HCT116 (cell line): ENCODE results near the gene LCAT. TPM values are rescaled to one million over a fixed set of nuclear protein-coding genes. Genes with fewer than 3 reads are reported as not detected.

ENCODE experiments used
- ATAC-seq: fragments of 200-7000 bp; cut with Tn5 transposase; 2 replicates; pipeline ENCODE4 v1.9.1; 2020; ENCODE audit warnings: mild to moderate bottlenecking, moderate library complexity
- BruUV-seq: library from RNA; stranded (reverse); fragments of 400-500 nt; replicated peaks from 2 replicates; lab custom pipeline; 2021; lab: Mats Ljungman, UMichigan
- CTCF ChIA-PET: fragments of 300-600 bp; sonication (Branson Sonifier 250); formaldehyde crosslinking; loops from one replicate; lab custom pipeline; 2021; ENCODE audit warnings: antibody characterized with exemption; lab: Charles Lee
- POLR2A ChIA-PET: fragments of 300-600, 350-600 bp; sonication (Branson Sonifier 250); formaldehyde crosslinking; loops from one replicate; lab custom pipeline; 2021; ENCODE audit warnings: antibody characterized with exemption; lab: Charles Lee
- RAD21 ChIA-PET, 2 experiments: fragments of 300-600 bp; sonication (Branson Sonifier 250); formaldehyde crosslinking; loops; one replicate each; lab custom pipeline; 2023; ENCODE audit warnings: low total read pairs in 2 of 2; ENCODE audit not compliant: uncharacterized antibody in 2 of 2, unreplicated experiment in 2 of 2, low non-redundant PET in 1 of 2; lab: Charles Lee
- DNase-seq: peaks from one replicate; pipeline ENCODE4 v3.0.0-alpha.2; 2010; ENCODE audit warnings: low read depth, low spot score
- H2AFZ ChIP-seq: fragments of 200-600 bp; shearing (Covaris generic), sonication (generic); 2 replicates; pipeline ENCODE4 v1.6.1; 2017; ENCODE audit warnings: low read depth, mixed run types, mixed read lengths, antibody characterized with exemption, low read length; ENCODE audit not compliant: poor library complexity, severe bottlenecking
- H3K27ac ChIP-seq: 2 replicates; pipeline ENCODE4 v1.5.1; 2012; ENCODE audit warnings: low read depth, low read length
- H3K27me3 ChIP-seq: fragments of 200-600 bp; sonication (generic); 2 replicates; pipeline ENCODE4 v1.6.1; 2016; ENCODE audit warnings: mixed run types, low read length, mixed read lengths; ENCODE audit not compliant: insufficient read depth
- H3K36me3 ChIP-seq, 2 experiments: fragments of 200-500 bp in 1 of 2; fragments of 200-600 bp in 1 of 2; sonication (Bioruptor generic) in 1 of 2; sonication (generic) in 1 of 2; 2 replicates each; pipeline versions ENCODE4 v1.5.1 to v1.6.1; 2014 to 2016; ENCODE audit warnings: low read length in 2 of 2, inconsistent platforms in 1 of 2, mixed read lengths in 1 of 2, mixed run types in 1 of 2; ENCODE audit not compliant: insufficient read depth in 2 of 2, control insufficient read depth in 1 of 2
- H3K4me1 ChIP-seq, 2 experiments: fragments of 200-600 bp in 1 of 2; sonication (generic) in 1 of 2; 2 replicates each; pipeline versions ENCODE4 v1.5.1 to v1.6.1; 2012 to 2017; ENCODE audit warnings: low read length in 2 of 2, inconsistent platforms in 1 of 2, mild to moderate bottlenecking in 1 of 2, mixed read lengths in 1 of 2, mixed run types in 1 of 2, moderate library complexity in 1 of 2; ENCODE audit not compliant: insufficient read depth in 2 of 2, control insufficient read depth in 1 of 2
- H3K4me2 ChIP-seq: fragments of 200-600 bp; sonication (generic); 2 replicates; pipeline ENCODE4 v1.6.1; 2017; ENCODE audit warnings: mixed run types, low read length, mixed read lengths
- H3K4me3 ChIP-seq, 2 experiments: fragments of 200-600 bp in 1 of 2; sonication (generic) in 1 of 2; replicated peaks in 1 of 2; 2 replicates each; pipeline ENCODE4 v1.5.1; 2011 to 2016; ENCODE audit warnings: low read length in 2 of 2, control low read depth in 1 of 2, low read depth in 1 of 2, mild to moderate bottlenecking in 1 of 2, mixed read lengths in 1 of 2, mixed run types in 1 of 2
- H3K79me2 ChIP-seq: fragments of 200-600 bp; sonication (generic); 2 replicates; pipeline ENCODE4 v1.6.1; 2017; ENCODE audit warnings: mild to moderate bottlenecking, mixed run types, low read length, moderate library complexity, mixed read lengths; ENCODE audit not compliant: insufficient read depth
- H3K9ac ChIP-seq: fragments of 200-600 bp; sonication (generic); 2 replicates; pipeline ENCODE4 v1.6.1; 2016; ENCODE audit warnings: low read length, mixed read lengths
- H3K9me2 ChIP-seq: fragments of 200-600 bp; sonication (generic), shearing (Covaris generic); 2 replicates; pipeline ENCODE4 v1.6.1; 2017; ENCODE audit warnings: mixed run types, mild to moderate bottlenecking, moderate library complexity; ENCODE audit not compliant: insufficient read depth
- H3K9me3 ChIP-seq, 2 experiments: fragments of 200-500 bp in 1 of 2; fragments of 200-600 bp in 1 of 2; sonication (Bioruptor generic) in 1 of 2; sonication (generic) in 1 of 2; 2 replicates each; pipeline ENCODE4 v1.6.1; 2014 to 2017; ENCODE audit warnings: low read length in 2 of 2, mixed read lengths in 2 of 2, inconsistent platforms in 1 of 2, low read depth in 1 of 2, mild to moderate bottlenecking in 1 of 2, mixed run types in 1 of 2, moderate library complexity in 1 of 2; ENCODE audit not compliant: control insufficient read depth in 1 of 2, insufficient read depth in 1 of 2
- H4K20me1 ChIP-seq: fragments of 200-600 bp; sonication (generic), shearing (Covaris generic); 2 replicates; pipeline ENCODE4 v1.6.1; 2017; ENCODE audit warnings: mixed run types, mild to moderate bottlenecking, moderate library complexity; ENCODE audit not compliant: insufficient read depth
- ATF3 ChIP-seq: IDR thresholded peaks from 2 replicates; pipeline ENCODE4 v1.6.1; 2012
- CBX3 ChIP-seq: IDR thresholded peaks from 2 replicates; pipeline ENCODE4 v1.6.1; 2012; ENCODE audit warnings: low read depth
- CEBPB ChIP-seq: IDR thresholded peaks from 2 replicates; pipeline ENCODE4 v1.6.1; 2012; ENCODE audit warnings: low read depth
- EGR1 ChIP-seq: IDR thresholded peaks from 2 replicates; pipeline ENCODE4 v1.6.1; 2012; ENCODE audit warnings: low read depth
- ELF1 ChIP-seq: IDR thresholded peaks from 2 replicates; pipeline ENCODE4 v1.6.1; 2012; ENCODE audit warnings: low read depth, borderline replicate concordance
- FOSL1 ChIP-seq: IDR thresholded peaks from 2 replicates; pipeline ENCODE4 v1.6.1; 2012; ENCODE audit warnings: low read depth
- JUND ChIP-seq: IDR thresholded peaks from 2 replicates; pipeline ENCODE4 v1.6.1; 2012
- MAX ChIP-seq: IDR thresholded peaks from 2 replicates; pipeline ENCODE4 v1.6.1; 2012
- POLR2A ChIP-seq: IDR thresholded peaks from 2 replicates; pipeline ENCODE4 v1.7.0; 2011; ENCODE audit warnings: borderline replicate concordance; ENCODE audit not compliant: insufficient read depth, insufficient read length; ENCODE audit errors: extremely low read depth
- POLR2AphosphoS5 ChIP-seq: IDR thresholded peaks from 2 replicates; pipeline ENCODE4 v1.6.1; 2011; ENCODE audit warnings: mild to moderate bottlenecking, low read depth, low read length, moderate library complexity
- RAD21 ChIP-seq: IDR thresholded peaks from 2 replicates; pipeline ENCODE4 v1.6.1; 2012; ENCODE audit warnings: low read depth, mild to moderate bottlenecking
- SP1 ChIP-seq: IDR thresholded peaks from 2 replicates; pipeline ENCODE4 v1.6.1; 2012; ENCODE audit warnings: low read depth
- SRF ChIP-seq: IDR thresholded peaks from 2 replicates; pipeline ENCODE4 v1.6.1; 2012; ENCODE audit warnings: low read depth
- TCF7L2 ChIP-seq: IDR thresholded peaks from 2 replicates; pipeline ENCODE4 v1.7.0; 2011; ENCODE audit warnings: borderline replicate concordance, inconsistent platforms; ENCODE audit not compliant: insufficient read depth, insufficient read length; ENCODE audit errors: extremely low read depth
- YY1 ChIP-seq: IDR thresholded peaks from 2 replicates; pipeline ENCODE4 v1.6.1; 2011; ENCODE audit warnings: low read length, low read depth, moderate library complexity, mild to moderate bottlenecking; ENCODE audit not compliant: insufficient replicate concordance; ENCODE audit errors: extremely low read depth
- ZFX ChIP-seq: fragments of 450-650 bp; IDR thresholded peaks from 2 replicates; pipeline ENCODE4 v1.6.1; 2017
- ZNF274 ChIP-seq: fragments of 200-500 bp; sonication (Bioruptor generic); IDR thresholded peaks from 2 replicates; pipeline ENCODE4 v1.6.1; 2014; ENCODE audit warnings: mild to moderate bottlenecking, low read depth, low read length, inconsistent platforms
- intact Hi-C: fragments of 100-400 bp; cut with micrococcal nuclease; formaldehyde crosslinking; loops from 2 replicates; pipeline ENCODE4 v1.10.0; 2022
- total RNA-seq: library from RNA; stranded (reverse); gene quantifications from one replicate; pipeline ENCODE4 v1.2.1, GENCODE V29; 2021; ENCODE audit not compliant: unreplicated experiment
- TF ChIP-seq, protein P1 (sequence below), 3 experiments: fragments of 200-600 bp in 1 of 3; sonication (generic) in 1 of 3; IDR thresholded peaks in 2 of 3; conservative IDR thresholded peaks in 1 of 3; 2 replicates each; pipeline ENCODE4 v1.5.1; 2012 to 2017; ENCODE audit warnings: low read depth in 2 of 3, low read length in 2 of 3, antibody characterized with exemption in 1 of 3, borderline replicate concordance in 1 of 3, control low read depth in 1 of 3, mild to moderate bottlenecking in 1 of 3, mixed read lengths in 1 of 3, mixed run types in 1 of 3, moderate library complexity in 1 of 3; ENCODE audit not compliant: insufficient read depth in 1 of 3
- TF ChIP-seq, protein P2 (sequence below): IDR thresholded peaks from 2 replicates; pipeline ENCODE4 v1.6.1; 2012; ENCODE audit warnings: low read depth

The LCAT gene
- total RNA-seq, 1 experiment from 2014 or later = 17.6 TPM

- no TSS peak for BruUV-seq
- CTCF ChIA-PET = no interaction called here
- Histone ChIP-seq H4K20me1 (no peaks in the 10 kb centered on the region), H3K36me3 (peaks cover 4 to 16% of the 10 kb centered on the region in 2 experiments; a peak in 2 of 4 replicates), H3K9me2 (no peaks in the 10 kb centered on the region), H3K79me2 (no peaks in the 10 kb centered on the region), H3K4me3 (no peak overlapping the region), H3K9me3 (no peaks in the 10 kb centered on the region), H3K4me2 (no peak overlapping the region), H3K4me1 (peaks cover 0 to 11% of the 10 kb centered on the region in 2 experiments; a peak in 2 of 4 replicates), H3K27me3 (no peaks in the 10 kb centered on the region), H3K27ac (no peak overlapping the region; the same call in 1 of the 2 replicates), H2AFZ (no peak overlapping the region), H3K9ac (no peak overlapping the region)
- TF ChIP-seq SP1 (no peak), POLR2AphosphoS5 (no peak; the same call in 1 of the 2 replicates), RAD21 (no peak), POLR2A (no peak), MAX (no peak), CEBPB (no peak), YY1 (no peak), CBX3 (no peak), ELF1 (no peak), ZNF274 (no peak), ATF3 (no peak), ZFX (no peak), SRF (no peak), FOSL1 (no peak), EGR1 (no peak), TCF7L2 (no peak), JUND (no peak)
- TF ChIP-seq, protein P1, sequence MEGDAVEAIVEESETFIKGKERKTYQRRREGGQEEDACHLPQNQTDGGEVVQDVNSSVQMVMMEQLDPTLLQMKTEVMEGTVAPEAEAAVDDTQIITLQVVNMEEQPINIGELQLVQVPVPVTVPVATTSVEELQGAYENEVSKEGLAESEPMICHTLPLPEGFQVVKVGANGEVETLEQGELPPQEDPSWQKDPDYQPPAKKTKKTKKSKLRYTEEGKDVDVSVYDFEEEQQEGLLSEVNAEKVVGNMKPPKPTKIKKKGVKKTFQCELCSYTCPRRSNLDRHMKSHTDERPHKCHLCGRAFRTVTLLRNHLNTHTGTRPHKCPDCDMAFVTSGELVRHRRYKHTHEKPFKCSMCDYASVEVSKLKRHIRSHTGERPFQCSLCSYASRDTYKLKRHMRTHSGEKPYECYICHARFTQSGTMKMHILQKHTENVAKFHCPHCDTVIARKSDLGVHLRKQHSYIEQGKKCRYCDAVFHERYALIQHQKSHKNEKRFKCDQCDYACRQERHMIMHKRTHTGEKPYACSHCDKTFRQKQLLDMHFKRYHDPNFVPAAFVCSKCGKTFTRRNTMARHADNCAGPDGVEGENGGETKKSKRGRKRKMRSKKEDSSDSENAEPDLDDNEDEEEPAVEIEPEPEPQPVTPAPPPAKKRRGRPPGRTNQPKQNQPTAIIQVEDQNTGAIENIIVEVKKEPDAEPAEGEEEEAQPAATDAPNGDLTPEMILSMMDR (IDR thresholded peaks at IDR 0.05 in 2 of 3, conservative IDR thresholded peaks at IDR 0.05 in 1 of 3; ENCODE audit: borderline replicate concordance in 1 of 3, insufficient read depth in 1 of 3, low read depth in 2 of 3, low read length in 2 of 3) = no peak
- TF ChIP-seq, protein P2, sequence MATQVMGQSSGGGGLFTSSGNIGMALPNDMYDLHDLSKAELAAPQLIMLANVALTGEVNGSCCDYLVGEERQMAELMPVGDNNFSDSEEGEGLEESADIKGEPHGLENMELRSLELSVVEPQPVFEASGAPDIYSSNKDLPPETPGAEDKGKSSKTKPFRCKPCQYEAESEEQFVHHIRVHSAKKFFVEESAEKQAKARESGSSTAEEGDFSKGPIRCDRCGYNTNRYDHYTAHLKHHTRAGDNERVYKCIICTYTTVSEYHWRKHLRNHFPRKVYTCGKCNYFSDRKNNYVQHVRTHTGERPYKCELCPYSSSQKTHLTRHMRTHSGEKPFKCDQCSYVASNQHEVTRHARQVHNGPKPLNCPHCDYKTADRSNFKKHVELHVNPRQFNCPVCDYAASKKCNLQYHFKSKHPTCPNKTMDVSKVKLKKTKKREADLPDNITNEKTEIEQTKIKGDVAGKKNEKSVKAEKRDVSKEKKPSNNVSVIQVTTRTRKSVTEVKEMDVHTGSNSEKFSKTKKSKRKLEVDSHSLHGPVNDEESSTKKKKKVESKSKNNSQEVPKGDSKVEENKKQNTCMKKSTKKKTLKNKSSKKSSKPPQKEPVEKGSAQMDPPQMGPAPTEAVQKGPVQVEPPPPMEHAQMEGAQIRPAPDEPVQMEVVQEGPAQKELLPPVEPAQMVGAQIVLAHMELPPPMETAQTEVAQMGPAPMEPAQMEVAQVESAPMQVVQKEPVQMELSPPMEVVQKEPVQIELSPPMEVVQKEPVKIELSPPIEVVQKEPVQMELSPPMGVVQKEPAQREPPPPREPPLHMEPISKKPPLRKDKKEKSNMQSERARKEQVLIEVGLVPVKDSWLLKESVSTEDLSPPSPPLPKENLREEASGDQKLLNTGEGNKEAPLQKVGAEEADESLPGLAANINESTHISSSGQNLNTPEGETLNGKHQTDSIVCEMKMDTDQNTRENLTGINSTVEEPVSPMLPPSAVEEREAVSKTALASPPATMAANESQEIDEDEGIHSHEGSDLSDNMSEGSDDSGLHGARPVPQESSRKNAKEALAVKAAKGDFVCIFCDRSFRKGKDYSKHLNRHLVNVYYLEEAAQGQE = no peak
- DNase-seq (no peak), ATAC-seq (no peak)
- RAD21 ChIA-PET = no interaction called here
- intact Hi-C loops = no loop called here
- POLR2A ChIA-PET = no interaction called here
Measured at GRCh38 chr16:67946128-67946569, 2.2 kb upstream of the LCAT start.
